ENCODE data around the gene PPP1R9A.

DNA sequence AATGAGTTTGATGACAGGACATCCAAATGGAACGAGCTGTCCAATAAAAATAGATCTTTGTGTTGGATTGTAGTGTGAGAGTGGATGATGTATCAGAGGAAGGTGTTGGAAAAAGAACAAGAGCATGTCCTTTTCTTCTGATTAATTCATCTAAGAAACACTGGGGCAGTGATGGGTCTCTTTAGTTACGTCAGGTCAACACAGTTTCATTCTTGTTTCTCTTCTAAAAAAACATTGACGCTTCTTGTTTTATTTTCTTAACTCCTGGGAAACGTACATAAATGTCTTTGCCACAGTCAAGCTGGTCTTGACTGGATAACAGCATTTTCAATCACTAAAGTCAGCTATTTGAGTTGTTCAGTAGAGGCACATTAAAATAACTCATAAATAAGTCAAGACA is 67.0 kb downstream of the PPP1R9A start:
- TF ChIP-seq, protein P1, sequence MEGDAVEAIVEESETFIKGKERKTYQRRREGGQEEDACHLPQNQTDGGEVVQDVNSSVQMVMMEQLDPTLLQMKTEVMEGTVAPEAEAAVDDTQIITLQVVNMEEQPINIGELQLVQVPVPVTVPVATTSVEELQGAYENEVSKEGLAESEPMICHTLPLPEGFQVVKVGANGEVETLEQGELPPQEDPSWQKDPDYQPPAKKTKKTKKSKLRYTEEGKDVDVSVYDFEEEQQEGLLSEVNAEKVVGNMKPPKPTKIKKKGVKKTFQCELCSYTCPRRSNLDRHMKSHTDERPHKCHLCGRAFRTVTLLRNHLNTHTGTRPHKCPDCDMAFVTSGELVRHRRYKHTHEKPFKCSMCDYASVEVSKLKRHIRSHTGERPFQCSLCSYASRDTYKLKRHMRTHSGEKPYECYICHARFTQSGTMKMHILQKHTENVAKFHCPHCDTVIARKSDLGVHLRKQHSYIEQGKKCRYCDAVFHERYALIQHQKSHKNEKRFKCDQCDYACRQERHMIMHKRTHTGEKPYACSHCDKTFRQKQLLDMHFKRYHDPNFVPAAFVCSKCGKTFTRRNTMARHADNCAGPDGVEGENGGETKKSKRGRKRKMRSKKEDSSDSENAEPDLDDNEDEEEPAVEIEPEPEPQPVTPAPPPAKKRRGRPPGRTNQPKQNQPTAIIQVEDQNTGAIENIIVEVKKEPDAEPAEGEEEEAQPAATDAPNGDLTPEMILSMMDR (IDR thresholded peaks at IDR 0.05) = no peak
- TF ChIP-seq POLR2A (IDR thresholded peaks at IDR 0.05) = no peak

Measured in prostate gland (tissue), 2 donors.